Adrenal gland (tissue), 12 donors: Measurements from ENCODE around the gene FOXK2. TPM values are rescaled to one million over a fixed set of nuclear protein-coding genes. Genes with fewer than 3 reads are reported as not detected.

Source experiments
- DNase-seq, 7 donors: peaks; one replicate each; pipeline ENCODE4 v3.0.0-alpha.2; 2019 to 2020
- H3K27ac ChIP-seq, 5 donors: fragments of 200-600 bp; sonication (generic) in 4 of 5; 1 replicate in 3 of 5; 2 replicates in 2 of 5; pipeline versions ENCODE4 v1.5.1 to v1.8.0; 2016 to 2020; ENCODE audit warnings: mild to moderate bottlenecking in 1 of 5
- H3K27me3 ChIP-seq: fragments of 200-600 bp; 2 replicates; pipeline ENCODE4 v1.8.0; 2021
- H3K36me3 ChIP-seq, 2 donors: fragments of 200-600 bp; replicated peaks in 1 of 2; 1 replicate in 1 of 2; 2 replicates in 1 of 2; pipeline versions ENCODE4 v1.5.1 to v1.8.0; 2018 to 2022
- H3K4me1 ChIP-seq, 2 donors: fragments of 200-600 bp; replicated peaks in 1 of 2; 1 replicate in 1 of 2; 2 replicates in 1 of 2; pipeline versions ENCODE4 v1.5.1 to v1.8.0; 2018 to 2021
- H3K4me3 ChIP-seq, 4 donors: fragments of 200-600 bp; sonication (generic) in 3 of 4; one replicate each; pipeline ENCODE4 v1.5.1; 2016 to 2018
- H3K9me3 ChIP-seq, 3 donors: fragments of 200-600 bp; sonication (generic) in 1 of 3; replicated peaks in 1 of 3; 1 replicate in 2 of 3; 2 replicates in 1 of 3; pipeline versions ENCODE4 v1.5.1 to v1.8.0; 2016 to 2021
- CTCF ChIP-seq, 6 experiments: fragments of 450-650 bp in 4 of 6; fragments of 200-600 bp in 2 of 6; sonication (generic) in 1 of 6; IDR thresholded peaks; 1 replicate in 5 of 6; 2 replicates in 1 of 6; pipeline versions ENCODE4 v1.5.1 to v1.8.0; 2016 to 2021; ENCODE audit warnings: antibody characterized with exemption in 6 of 6, mild to moderate bottlenecking in 2 of 6, moderate library complexity in 1 of 6
- POLR2A ChIP-seq, 2 donors: fragments of 450-650 bp; IDR thresholded peaks; one replicate each; pipeline ENCODE4 v1.6.1; 2017; ENCODE audit warnings: antibody characterized with exemption in 2 of 2, mild to moderate bottlenecking in 2 of 2, moderate library complexity in 1 of 2
- WGBS, 4 donors: extraction: QIAGEN DNeasy Blood & Tissue Kit in 2 of 4; methylation state at CpG; one replicate each; pipeline versions ENCODE4 v1.1.5 to v1.1.7; 2013 to 2017; 5-methylcytosine and 5-hydroxymethylcytosine counted together
- intact Hi-C, 2 donors: fragments of 100-400 bp; cut with DNase I; formaldehyde crosslinking; loops; one replicate each; pipeline versions ENCODE4 v1.14.1 to v1.15.0; 2022 to 2023
- polyA plus RNA-seq, 3 donors: library from polyadenylated mRNA; stranded (reverse); fragments of 200-250 nt in 2 of 3; fragments of 350-450 nt in 1 of 3; fragmentation: Illumina TruSeq in 1 of 3; extraction: RNeasy Lipid Tissue Mini Kit (QIAGEN cat#74804) in 1 of 3; gene quantifications; one replicate each; pipeline ENCODE4 v1.2.3, GENCODE V29; 2013 to 2014
- total RNA-seq, 9 donors: library from RNA; depleted of rRNA in 4 of 9; stranded (reverse); fragments of >200 nt in 4 of 9; fragments of 120-200 nt in 1 of 9; fragmentation: NEBNext Ultra II Directional in 1 of 9; extraction: Animal tissue kit (Norgen Biotek cat#: 25700) in 1 of 9; gene quantifications; one replicate each; pipeline versions ENCODE4 v1.1.0 to v1.2.4, GENCODE V29; 2013 to 2023
- donor health status: healthy with polysubstance abuse.
- donor health status: Bipolar disorder and iron deficiency.
- donor health status: DM: yes; HTN: yes; CAD: no.
- donor health status: DM: no; HTN: no; CAD: no.
- donor health status: DM: no; HTN: no; CAD: no.
- donor health status: DM: yes; HTN: yes; CAD: no.

FOXK2 gene
- total and polyA plus RNA-seq, 12 donors: 30.5 to 138 (median 45.5) TPM

- no peak for TF ChIP-seq CTCF (IDR thresholded peaks at IDR 0.05)
- no peak for TF ChIP-seq POLR2A (IDR thresholded peaks at IDR 0.05)
- DNase-seq: no peak
- H3K9me3 ChIP-seq: no peaks in the 10 kb centered on the region
- H3K4me1 ChIP-seq: peaks cover 0 to 13% of the 10 kb centered on the region in 2 donors
- no peaks in the 10 kb centered on the region for H3K27me3 ChIP-seq
- WGBS, 4 donors: 87 to 93% (median 88%) methylated on average over 21 of the region's 21 CpGs
- H3K4me3 ChIP-seq: no peak overlapping the region
- H3K36me3 ChIP-seq: peaks cover 0 to 34% of the 10 kb centered on the region in 2 donors
- intact Hi-C loops: no loop called here
- H3K27ac ChIP-seq: no peak overlapping the region
Measured at GRCh38 chr17:82586576-82587233, 67.2 kb downstream of the FOXK2 start.

- WGBS, 4 donors: 78 to 86% (median 84%) methylated on average over 45 to 47 of the region's 47 CpGs
- no peaks in the 10 kb centered on the region for H3K9me3 ChIP-seq
- peaks cover 0 to 17% of the 10 kb centered on the region in 2 donors for H3K4me1 ChIP-seq
- intact Hi-C loops: no loop called here
- H3K36me3 ChIP-seq: peaks cover 0 to 34% of the 10 kb centered on the region in 2 donors
- no peak for TF ChIP-seq POLR2A (IDR thresholded peaks at IDR 0.05)
- no peak for TF ChIP-seq CTCF (IDR thresholded peaks at IDR 0.05)
- H3K27ac ChIP-seq: peak overlapping the region in 1 of 5 donors; percentile 55
- no peaks in the 10 kb centered on the region for H3K27me3 ChIP-seq
- DNase-seq: peak in 1 of 7 donors; percentile 59
- H3K4me3 ChIP-seq: no peak overlapping the region
Measured at GRCh38 chr17:82587234-82588086, 67.9 kb downstream of the FOXK2 start.

DNA sequence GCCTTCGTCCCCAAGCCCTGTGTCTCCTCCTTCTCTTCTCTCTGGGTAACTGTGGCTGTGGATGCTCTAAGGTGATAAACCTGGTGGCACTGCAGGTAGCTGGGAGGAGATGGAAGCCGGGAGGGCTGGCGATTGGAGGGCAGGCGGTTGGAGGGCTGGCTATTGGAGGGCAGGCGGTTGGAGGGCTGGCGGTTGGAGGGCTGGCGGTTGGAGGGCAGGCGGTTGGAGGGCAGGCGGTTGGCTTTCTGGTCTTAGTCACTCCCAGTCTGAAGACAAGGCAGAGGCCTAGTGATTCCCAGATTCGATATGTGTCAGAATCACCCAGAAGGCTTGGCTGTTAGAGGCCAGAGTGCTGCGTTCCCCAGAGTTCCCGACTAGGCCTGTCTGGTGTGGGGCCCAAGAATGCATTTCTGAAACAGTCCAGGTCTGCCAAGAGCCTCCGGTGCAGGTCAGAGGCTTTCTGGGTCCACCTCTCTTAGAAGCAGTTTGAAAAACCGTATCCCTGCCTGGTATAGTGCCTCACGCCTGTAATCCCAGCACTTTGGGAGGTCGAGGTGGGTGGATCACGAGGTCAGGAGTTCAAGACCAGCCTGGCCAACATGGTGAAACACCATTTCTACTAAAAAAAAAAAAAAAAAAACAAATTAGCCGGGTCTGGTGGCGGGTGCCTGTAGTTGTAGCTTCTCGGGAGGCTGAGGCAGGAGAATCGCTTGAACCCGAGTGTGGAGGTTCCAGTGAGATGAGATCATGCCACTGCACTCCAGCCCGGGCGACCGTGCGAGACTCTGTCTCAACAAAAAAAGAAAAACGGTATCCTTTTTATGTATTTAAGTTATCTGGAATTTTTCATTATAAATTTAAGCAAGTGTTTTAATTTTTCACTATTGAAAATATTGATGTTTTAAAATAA, 69.0 kb downstream of the FOXK2 start:
- Histone ChIP-seq H3K27ac (peak overlapping the region in 2 of 5 donors; percentile 41 to 52), H3K36me3 (peaks cover 0 to 34% of the 10 kb centered on the region in 2 donors), H3K4me3 (no peak overlapping the region), H3K4me1 (peaks cover 6 to 25% of the 10 kb centered on the region in 2 donors), H3K9me3 (no peaks in the 10 kb centered on the region), H3K27me3 (no peaks in the 10 kb centered on the region)
- intact Hi-C loops: no loop called here
- TF ChIP-seq CTCF (IDR thresholded peaks at IDR 0.05) (no peak), POLR2A (IDR thresholded peaks at IDR 0.05) (no peak)
- 86 to 94% (median 92%) methylated on average over 21 to 27 of the region's 27 CpGs for WGBS, 4 donors
- no peak for DNase-seq

GRCh38 chr17:82589851-82590180, 70.3 kb downstream of the FOXK2 start:
- TF ChIP-seq CTCF (IDR thresholded peaks at IDR 0.05) (no peak), POLR2A (IDR thresholded peaks at IDR 0.05) (no peak)
- WGBS, 4 donors: 87 to 93% (median 92%) methylated on average over 6 of the region's 6 CpGs
- intact Hi-C loops: no loop called here
- DNase-seq: no peak
- Histone ChIP-seq H3K27ac (peak overlapping the region in 2 of 5 donors; percentile 57 to 58), H3K27me3 (no peaks in the 10 kb centered on the region), H3K36me3 (peaks cover 0 to 25% of the 10 kb centered on the region in 2 donors), H3K9me3 (no peaks in the 10 kb centered on the region), H3K4me3 (no peak overlapping the region), H3K4me1 (peaks cover 13 to 31% of the 10 kb centered on the region in 2 donors)
